C4-2B (cell line): Measurements from ENCODE around the gene COL4A1.

Source experiments
- ZFX ChIP-seq: fragments of 450-650 bp; IDR thresholded peaks from 2 replicates; pipeline ENCODE4 v1.6.1; 2017
- TF ChIP-seq, protein P1 (sequence below): fragments of 450-650 bp; conservative IDR thresholded peaks from 2 replicates; pipeline ENCODE4 v1.5.1; 2017; ENCODE audit warnings: mild to moderate bottlenecking

DNA sequence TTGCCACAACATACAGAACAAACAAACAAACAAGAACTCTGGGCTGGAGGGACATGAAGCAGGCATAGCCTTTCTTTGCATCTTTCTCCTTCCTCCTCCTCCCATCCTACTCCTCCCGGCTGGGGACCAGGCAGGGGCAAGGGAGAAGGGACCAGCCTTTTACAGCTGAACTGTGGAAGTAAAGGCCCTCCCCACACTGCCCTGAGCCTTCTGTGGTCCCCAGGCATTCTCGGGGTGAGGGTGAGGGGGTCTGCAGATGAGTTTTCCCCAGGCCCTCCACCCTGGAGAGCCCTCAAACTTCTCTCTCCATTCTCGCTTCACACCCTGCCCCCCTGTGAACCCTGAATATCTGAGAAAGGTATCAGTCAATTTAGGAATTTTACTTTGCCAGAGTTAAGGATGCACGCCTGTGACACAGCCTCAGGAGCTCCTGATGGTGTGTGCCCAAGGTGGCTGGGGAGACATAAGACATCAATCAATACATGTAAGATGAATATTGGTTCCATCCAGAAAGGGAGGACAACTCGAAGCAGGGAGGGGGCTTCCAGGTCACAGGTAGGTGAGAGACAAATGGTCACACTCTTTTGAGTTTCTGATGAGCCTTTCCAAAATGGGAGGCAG, 170.9 kb downstream of the COL4A1 start:
- TF ChIP-seq, protein P1, sequence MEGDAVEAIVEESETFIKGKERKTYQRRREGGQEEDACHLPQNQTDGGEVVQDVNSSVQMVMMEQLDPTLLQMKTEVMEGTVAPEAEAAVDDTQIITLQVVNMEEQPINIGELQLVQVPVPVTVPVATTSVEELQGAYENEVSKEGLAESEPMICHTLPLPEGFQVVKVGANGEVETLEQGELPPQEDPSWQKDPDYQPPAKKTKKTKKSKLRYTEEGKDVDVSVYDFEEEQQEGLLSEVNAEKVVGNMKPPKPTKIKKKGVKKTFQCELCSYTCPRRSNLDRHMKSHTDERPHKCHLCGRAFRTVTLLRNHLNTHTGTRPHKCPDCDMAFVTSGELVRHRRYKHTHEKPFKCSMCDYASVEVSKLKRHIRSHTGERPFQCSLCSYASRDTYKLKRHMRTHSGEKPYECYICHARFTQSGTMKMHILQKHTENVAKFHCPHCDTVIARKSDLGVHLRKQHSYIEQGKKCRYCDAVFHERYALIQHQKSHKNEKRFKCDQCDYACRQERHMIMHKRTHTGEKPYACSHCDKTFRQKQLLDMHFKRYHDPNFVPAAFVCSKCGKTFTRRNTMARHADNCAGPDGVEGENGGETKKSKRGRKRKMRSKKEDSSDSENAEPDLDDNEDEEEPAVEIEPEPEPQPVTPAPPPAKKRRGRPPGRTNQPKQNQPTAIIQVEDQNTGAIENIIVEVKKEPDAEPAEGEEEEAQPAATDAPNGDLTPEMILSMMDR, result no peak
- TF ChIP-seq ZFX, result no peak
